ENCODE data around the gene CSPG5. TPM values are rescaled to one million over a fixed set of nuclear protein-coding genes. Genes with fewer than 3 reads are reported as not detected.

CSPG5 gene
- total RNA-seq, 1 experiment from 2014 or later = 3.8 TPM

- TF ChIP-seq CTCF (IDR thresholded peaks at IDR 0.05 in 2 of 3, conservative IDR thresholded peaks at IDR 0.05 in 1 of 3; ENCODE audit: borderline replicate concordance in 1 of 3, insufficient read depth in 1 of 3, low read depth in 2 of 3, low read length in 2 of 3) = no peak
- no peak for TF ChIP-seq TCF7L2 (IDR thresholded peaks at IDR 0.05; ENCODE audit: borderline replicate concordance, extremely low read depth, insufficient read depth, insufficient read length)
- no peak for TF ChIP-seq EZH2 (IDR thresholded peaks at IDR 0.05)
- no peak for TF ChIP-seq ELF1 (IDR thresholded peaks at IDR 0.05; ENCODE audit: borderline replicate concordance, low read depth)
- TF ChIP-seq MAX (IDR thresholded peaks at IDR 0.05) = no peak
- TF ChIP-seq ZNF274 (IDR thresholded peaks at IDR 0.05; ENCODE audit: low read depth, low read length) = no peak
- no peak for TF ChIP-seq CEBPB (IDR thresholded peaks at IDR 0.05; ENCODE audit: low read depth)
Measured at GRCh38 chr3:47581835-47582234, 3.2 kb upstream of the CSPG5 start (continued).

GRCh38 chr3:47581422-47581821, 2.8 kb upstream of the CSPG5 start:
- Histone ChIP-seq H3K36me3 (ENCODE audit: control insufficient read depth in 1 of 2, insufficient read depth in 2 of 2, low read length in 2 of 2) (peaks cover 0 to 10% of the 10 kb centered on the region in 2 experiments; a peak in 2 of 4 replicates), H3K9ac (ENCODE audit: low read length) (no peak overlapping the region), H4K20me1 (ENCODE audit: insufficient read depth) (no peaks in the 10 kb centered on the region), H3K4me3 (replicated peaks in 1 of 2; ENCODE audit: low read depth in 1 of 2, low read length in 2 of 2) (no peak overlapping the region), H3K9me3 (ENCODE audit: control insufficient read depth in 1 of 2, insufficient read depth in 1 of 2, low read depth in 1 of 2, low read length in 2 of 2) (no peaks in the 10 kb centered on the region), H3K79me2 (ENCODE audit: insufficient read depth, low read length) (no peaks in the 10 kb centered on the region), H3K9me2 (ENCODE audit: insufficient read depth) (no peaks in the 10 kb centered on the region), H3K4me1 (ENCODE audit: control insufficient read depth in 1 of 2, insufficient read depth in 2 of 2, low read length in 2 of 2) (peaks cover 0 to 4% of the 10 kb centered on the region in 2 experiments; a peak in 1 of 4 replicates), H3K4me2 (ENCODE audit: low read length) (no peak overlapping the region), H2AFZ (ENCODE audit: low read depth, low read length, poor library complexity, severe bottlenecking) (no peak overlapping the region), H3K27ac (ENCODE audit: low read depth, low read length) (no peak overlapping the region), H3K27me3 (ENCODE audit: insufficient read depth, low read length) (no peaks in the 10 kb centered on the region)
- ChIA-PET RAD21 (ENCODE audit: low non-redundant PET in 1 of 2, low total read pairs in 2 of 2, uncharacterized antibody in 2 of 2, unreplicated experiment in 2 of 2) (no interaction called here), POLR2A (no interaction called here), CTCF (no interaction called here)
- intact Hi-C loops (cut with micrococcal nuclease) = no loop called here
- no TSS peak for BruUV-seq (replicated peaks)
- DNase-seq (ENCODE audit: low read depth, low spot score) (no peak), ATAC-seq (no peak)
- TF ChIP-seq JUND (IDR thresholded peaks at IDR 0.05) = no peak
- TF ChIP-seq, protein P1, sequence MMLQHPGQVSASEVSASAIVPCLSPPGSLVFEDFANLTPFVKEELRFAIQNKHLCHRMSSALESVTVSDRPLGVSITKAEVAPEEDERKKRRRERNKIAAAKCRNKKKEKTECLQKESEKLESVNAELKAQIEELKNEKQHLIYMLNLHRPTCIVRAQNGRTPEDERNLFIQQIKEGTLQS (IDR thresholded peaks at IDR 0.05) = no peak
- TF ChIP-seq POLR2A (IDR thresholded peaks at IDR 0.05; ENCODE audit: borderline replicate concordance, extremely low read depth, insufficient read depth, insufficient read length) = no peak
- TF ChIP-seq CTCF (IDR thresholded peaks at IDR 0.05 in 2 of 3, conservative IDR thresholded peaks at IDR 0.05 in 1 of 3; ENCODE audit: borderline replicate concordance in 1 of 3, insufficient read depth in 1 of 3, low read depth in 2 of 3, low read length in 2 of 3) = no peak
- TF ChIP-seq EGR1 (IDR thresholded peaks at IDR 0.05; ENCODE audit: low read depth) = no peak
- no peak for TF ChIP-seq RAD21 (IDR thresholded peaks at IDR 0.05; ENCODE audit: low read depth)
- TF ChIP-seq EZH2 (IDR thresholded peaks at IDR 0.05) = no peak
- TF ChIP-seq MAX (IDR thresholded peaks at IDR 0.05) = no peak
- no peak for TF ChIP-seq CEBPB (IDR thresholded peaks at IDR 0.05; ENCODE audit: low read depth)
- TF ChIP-seq FOSL1 (IDR thresholded peaks at IDR 0.05; ENCODE audit: low read depth) = no peak
- TF ChIP-seq, protein P2, sequence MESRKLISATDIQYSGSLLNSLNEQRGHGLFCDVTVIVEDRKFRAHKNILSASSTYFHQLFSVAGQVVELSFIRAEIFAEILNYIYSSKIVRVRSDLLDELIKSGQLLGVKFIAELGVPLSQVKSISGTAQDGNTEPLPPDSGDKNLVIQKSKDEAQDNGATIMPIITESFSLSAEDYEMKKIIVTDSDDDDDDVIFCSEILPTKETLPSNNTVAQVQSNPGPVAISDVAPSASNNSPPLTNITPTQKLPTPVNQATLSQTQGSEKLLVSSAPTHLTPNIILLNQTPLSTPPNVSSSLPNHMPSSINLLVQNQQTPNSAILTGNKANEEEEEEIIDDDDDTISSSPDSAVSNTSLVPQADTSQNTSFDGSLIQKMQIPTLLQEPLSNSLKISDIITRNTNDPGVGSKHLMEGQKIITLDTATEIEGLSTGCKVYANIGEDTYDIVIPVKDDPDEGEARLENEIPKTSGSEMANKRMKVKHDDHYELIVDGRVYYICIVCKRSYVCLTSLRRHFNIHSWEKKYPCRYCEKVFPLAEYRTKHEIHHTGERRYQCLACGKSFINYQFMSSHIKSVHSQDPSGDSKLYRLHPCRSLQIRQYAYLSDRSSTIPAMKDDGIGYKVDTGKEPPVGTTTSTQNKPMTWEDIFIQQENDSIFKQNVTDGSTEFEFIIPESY (IDR thresholded peaks at IDR 0.05; ENCODE audit: extremely low read depth, insufficient replicate concordance, low read length) = no peak
- TF ChIP-seq ZFX (IDR thresholded peaks at IDR 0.05) = no peak
- no peak for TF ChIP-seq YY1 (IDR thresholded peaks at IDR 0.05; ENCODE audit: extremely low read depth, insufficient replicate concordance, low read depth, low read length)
- TF ChIP-seq EZH2phosphoT487 (IDR thresholded peaks at IDR 0.05; ENCODE audit: borderline replicate concordance) = no peak
- TF ChIP-seq TCF7L2 (IDR thresholded peaks at IDR 0.05; ENCODE audit: borderline replicate concordance, extremely low read depth, insufficient read depth, insufficient read length) = no peak

Measured in HCT116 (cell line).